MM.1S (cell line): Measurements from ENCODE around the gene SULT1A3.
A peak's percentile ranks its signal among the peaks of the same experiment; 100 is the strongest.

Experiments used
- DNase-seq: peaks from one replicate; pipeline ENCODE4 v3.0.0-alpha.2; 2015
- H2AFZ ChIP-seq: fragments of 300-600 bp; sonication (generic); 2 replicates; pipeline ENCODE4 v1.6.0; 2016; ENCODE audit warnings: antibody characterized with exemption, low read length
- H3F3A ChIP-seq: fragments of 300-600 bp; sonication (generic); 2 replicates; pipeline ENCODE4 v1.6.1; 2016; ENCODE audit warnings: mild to moderate bottlenecking, antibody characterized with exemption, low read length, moderate library complexity, mixed read lengths; ENCODE audit not compliant: insufficient read depth
- H3K27ac ChIP-seq: fragments of 300-600 bp; sonication (generic); 2 replicates; pipeline ENCODE4 v1.5.1; 2016; ENCODE audit warnings: mild to moderate bottlenecking, low read length
- H3K27me3 ChIP-seq: fragments of 300-600 bp; sonication (generic); replicated peaks from 2 replicates; pipeline ENCODE4 v1.6.0; 2016; ENCODE audit warnings: low read length; ENCODE audit not compliant: insufficient read depth
- H3K36me3 ChIP-seq: fragments of 300-600 bp; sonication (generic); replicated peaks from 2 replicates; pipeline ENCODE4 v1.6.1; 2016; ENCODE audit warnings: mild to moderate bottlenecking, low read length, mixed read lengths; ENCODE audit not compliant: insufficient read depth
- H3K4me1 ChIP-seq: fragments of 300-600 bp; sonication (generic); 2 replicates; pipeline ENCODE4 v1.6.1; 2016; ENCODE audit warnings: low read length, mixed read lengths
- H3K4me2 ChIP-seq: fragments of 300-600 bp; sonication (generic); 2 replicates; pipeline ENCODE4 v1.6.0; 2016; ENCODE audit warnings: low read depth, low read length
- H3K4me3 ChIP-seq: fragments of 300-600 bp; sonication (generic); 2 replicates; pipeline ENCODE4 v1.5.1; 2016; ENCODE audit warnings: low read length, mixed read lengths
- H3K79me2 ChIP-seq: fragments of 300-600 bp; sonication (generic); 2 replicates; pipeline ENCODE4 v1.6.1; 2016; ENCODE audit warnings: mixed run types, low read length, mixed read lengths
- H3K9ac ChIP-seq: fragments of 300-600 bp; sonication (generic); 2 replicates; pipeline ENCODE4 v1.6.1; 2016; ENCODE audit warnings: low read length, mixed read lengths
- H3K9me2 ChIP-seq: fragments of 300-600 bp; sonication (generic); replicated peaks from 2 replicates; pipeline ENCODE4 v1.6.1; 2016; ENCODE audit warnings: mild to moderate bottlenecking, low read length, mixed read lengths; ENCODE audit not compliant: insufficient read depth
- H3K9me3 ChIP-seq: fragments of 300-600 bp; sonication (generic); replicated peaks from 2 replicates; pipeline ENCODE4 v1.6.1; 2016; ENCODE audit warnings: mild to moderate bottlenecking, low read length, mixed read lengths; ENCODE audit not compliant: insufficient read depth
- H4K20me1 ChIP-seq: fragments of 300-600 bp; sonication (generic); 2 replicates; pipeline ENCODE4 v1.6.1; 2016; ENCODE audit warnings: mild to moderate bottlenecking, low read length, moderate library complexity, mixed read lengths; ENCODE audit not compliant: insufficient read depth
- CTCF ChIP-seq: fragments of 300-600 bp; sonication (generic); IDR thresholded peaks from 2 replicates; pipeline ENCODE4 v1.5.1; 2016; ENCODE audit warnings: antibody characterized with exemption, low read length, mixed read lengths
- EZH2 ChIP-seq: fragments of 300-600 bp; sonication (generic); optimal IDR thresholded peaks from 2 replicates; pipeline ENCODE3; 2017; ENCODE audit warnings: low read depth, mild to moderate bottlenecking, antibody characterized with exemption, low read length, mixed read lengths
- EZH2phosphoT487 ChIP-seq: fragments of 300-600 bp; sonication (generic); IDR thresholded peaks from 2 replicates; pipeline ENCODE4 v1.6.1; 2018; ENCODE audit warnings: antibody characterized with exemption, low read length

Gene SULT1A3

GRCh38 chr16:30184891-30185682 lies 14.0 kb upstream of the SULT1A3 start:
- Histone ChIP-seq H3K4me1 (peaks cover 31% of the 10 kb centered on the region), H3K79me2 (peaks cover 49% of the 10 kb centered on the region), H3F3A (peaks cover 41% of the 10 kb centered on the region; the same call in 1 of the 2 replicates), H3K9me3 (no peaks in the 10 kb centered on the region), H3K4me3 (peak overlapping the region; percentile 98), H2AFZ (no peak overlapping the region), H3K36me3 (no peaks in the 10 kb centered on the region; the same call in 1 of the 2 replicates), H3K27ac (peak overlapping the region; percentile 92), H3K9ac (peak overlapping the region; percentile 87), H3K27me3 (no peaks in the 10 kb centered on the region), H3K9me2 (no peaks in the 10 kb centered on the region), H3K4me2 (peak overlapping the region; percentile 98), H4K20me1 (no peaks in the 10 kb centered on the region)
- TF ChIP-seq EZH2 (no peak), CTCF (no peak), EZH2phosphoT487 (no peak)
- peak; percentile 24 for DNase-seq

GRCh38 chr16:30185683-30186421 lies 13.2 kb upstream of the SULT1A3 start:
- Histone ChIP-seq H3K27ac (peak overlapping the region; percentile 92), H2AFZ (no peak overlapping the region), H3K27me3 (no peaks in the 10 kb centered on the region), H3F3A (peaks cover 41% of the 10 kb centered on the region; the same call in 1 of the 2 replicates), H3K4me1 (peaks cover 31% of the 10 kb centered on the region), H3K79me2 (peaks cover 49% of the 10 kb centered on the region), H3K36me3 (no peaks in the 10 kb centered on the region; the same call in 1 of the 2 replicates), H4K20me1 (no peaks in the 10 kb centered on the region), H3K9ac (peak overlapping the region; percentile 87), H3K4me3 (peak overlapping the region; percentile 98), H3K9me3 (no peaks in the 10 kb centered on the region), H3K4me2 (peak overlapping the region; percentile 98), H3K9me2 (no peaks in the 10 kb centered on the region)
- peak; percentile 78 for DNase-seq
- no peak for TF ChIP-seq CTCF
- TF ChIP-seq EZH2: no peak
- TF ChIP-seq EZH2phosphoT487: no peak

- Histone ChIP-seq H3F3A (peaks cover 41% of the 10 kb centered on the region; the same call in 1 of the 2 replicates), H2AFZ (no peak overlapping the region), H3K27me3 (no peaks in the 10 kb centered on the region), H3K79me2 (peaks cover 49% of the 10 kb centered on the region), H3K27ac (peak overlapping the region; percentile 92; the same call in 1 of the 2 replicates), H4K20me1 (no peaks in the 10 kb centered on the region), H3K4me2 (peak overlapping the region; percentile 98), H3K4me3 (peak overlapping the region; percentile 98; the same call in 1 of the 2 replicates), H3K36me3 (no peaks in the 10 kb centered on the region; the same call in 1 of the 2 replicates), H3K9ac (peak overlapping the region; percentile 87; the same call in 1 of the 2 replicates), H3K4me1 (peaks cover 31% of the 10 kb centered on the region), H3K9me3 (no peaks in the 10 kb centered on the region), H3K9me2 (no peaks in the 10 kb centered on the region)
- no peak for DNase-seq
- TF ChIP-seq CTCF: no peak
- TF ChIP-seq EZH2phosphoT487: no peak
- TF ChIP-seq EZH2: no peak
These were observed 12.6 kb upstream of the SULT1A3 start for GRCh38 chr16:30186444-30186781.
